Right cardiac atrium (tissue), 5 donors: ENCODE measurements around the gene SMARCA4. TPM values are rescaled to one million over a fixed set of nuclear protein-coding genes. Genes with fewer than 3 reads are reported as not detected.
A peak's percentile ranks its signal among the peaks of the same experiment; 100 is the strongest.
"Not testable (repeated sequence)": the region's sequence is repeated elsewhere in the genome, so short reads cannot be mapped to it uniquely, and the experiment has no call there.

Experiments
- ATAC-seq, 2 donors: fragments of 200-7000 bp; cut with Tn5 transposase; one replicate each; pipeline versions ENCODE4 v1.8.0 to v1.9.1; 2020; ENCODE audit warnings: moderate library complexity in 2 of 2, mild to moderate bottlenecking in 1 of 2
- DNase-seq, 3 donors: peaks; one replicate each; pipeline ENCODE4 v3.0.0-alpha.2; 2020
- H3K27ac ChIP-seq: one replicate; pipeline ENCODE4 v1.5.1; 2013; ENCODE audit warnings: mild to moderate bottlenecking, low read length, control low read depth, moderate library complexity
- H3K27me3 ChIP-seq: one replicate; pipeline ENCODE4 v1.6.1; 2013; ENCODE audit not compliant: control insufficient read depth, insufficient read depth
- H3K4me1 ChIP-seq: one replicate; pipeline ENCODE4 v1.6.1; 2013; ENCODE audit warnings: low read length; ENCODE audit not compliant: control insufficient read depth, insufficient read depth
- H3K4me3 ChIP-seq: one replicate; pipeline ENCODE4 v1.5.1; 2013; ENCODE audit warnings: low read length, control low read depth
- H3K9me3 ChIP-seq: one replicate; pipeline ENCODE4 v1.6.1; 2013; ENCODE audit warnings: low read length; ENCODE audit not compliant: control insufficient read depth
- WGBS: extraction: QIAGEN DNeasy Blood & Tissue Kit; methylation state at CpG from one replicate; pipeline ENCODE4 v1.1.7; 2013; 5-methylcytosine and 5-hydroxymethylcytosine counted together
- intact Hi-C, 4 donors: fragments of 100-400 bp; cut with DNase I; formaldehyde crosslinking; loops; one replicate each; pipeline versions ENCODE4 v1.11.0 to v1.14.0; 2022 to 2023
- polyA plus RNA-seq: library from polyadenylated mRNA; stranded (reverse); fragments of 200-250 nt; gene quantifications from one replicate; pipeline ENCODE4 v1.2.3, GENCODE V29; 2013
- total RNA-seq, 4 donors: library from RNA; stranded (reverse); fragmentation: NEBNext Ultra II Directional; extraction: Animal tissue kit (Norgen Biotek cat#: 25700); gene quantifications; one replicate each; pipeline ENCODE4 v1.2.1, GENCODE V29; 2021
- donor health status: healthy with polysubstance abuse.
- donor health status: DM: no; HTN: yes; CAD: no.
- donor health status: DM: no; HTN: no; CAD: no.
- donor health status: DM: no; HTN: yes; CAD: no; lungs with severe emphysema.
- donor health status: DM: yes; HTN: yes; CAD: no.

SMARCA4 gene
- total and polyA plus RNA-seq, 5 donors: 33.1 to 49.6 (median 44.4) TPM

DNA sequence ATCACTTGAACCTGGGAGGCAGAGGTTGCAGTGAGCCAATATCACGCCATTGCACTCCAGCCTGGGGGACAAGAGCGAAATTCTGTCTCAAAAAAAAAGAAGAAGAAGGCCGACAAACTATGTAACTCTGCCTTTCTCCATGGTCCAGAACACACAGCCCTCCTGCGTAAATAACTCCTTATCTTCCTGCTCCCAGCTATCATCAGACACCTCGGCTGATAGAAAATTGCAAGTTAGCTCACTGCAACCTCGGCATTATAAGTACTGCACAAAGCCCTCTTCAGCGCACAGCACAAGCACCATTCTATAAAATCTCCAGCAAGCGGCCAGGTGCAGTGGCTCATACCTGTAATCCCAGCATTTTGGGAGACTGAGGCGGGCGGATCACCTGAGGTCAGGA lies 142.8 kb downstream of the SMARCA4 start:
- not testable (repeated sequence) for ATAC-seq, H3K27ac ChIP-seq, H3K9me3 ChIP-seq, H3K4me1 ChIP-seq, H3K4me3 ChIP-seq, H3K27me3 ChIP-seq
- peak in 1 of 3 donors; percentile 11 for DNase-seq
- WGBS: 81% methylated on average over 10 of the region's 10 CpGs
- intact Hi-C loops: loop anchor here in 2 of 4 donors (10.0 kb wide), 1 partner anchor 69 kb away; no protein-coding TSS in a partner anchor

DNA sequence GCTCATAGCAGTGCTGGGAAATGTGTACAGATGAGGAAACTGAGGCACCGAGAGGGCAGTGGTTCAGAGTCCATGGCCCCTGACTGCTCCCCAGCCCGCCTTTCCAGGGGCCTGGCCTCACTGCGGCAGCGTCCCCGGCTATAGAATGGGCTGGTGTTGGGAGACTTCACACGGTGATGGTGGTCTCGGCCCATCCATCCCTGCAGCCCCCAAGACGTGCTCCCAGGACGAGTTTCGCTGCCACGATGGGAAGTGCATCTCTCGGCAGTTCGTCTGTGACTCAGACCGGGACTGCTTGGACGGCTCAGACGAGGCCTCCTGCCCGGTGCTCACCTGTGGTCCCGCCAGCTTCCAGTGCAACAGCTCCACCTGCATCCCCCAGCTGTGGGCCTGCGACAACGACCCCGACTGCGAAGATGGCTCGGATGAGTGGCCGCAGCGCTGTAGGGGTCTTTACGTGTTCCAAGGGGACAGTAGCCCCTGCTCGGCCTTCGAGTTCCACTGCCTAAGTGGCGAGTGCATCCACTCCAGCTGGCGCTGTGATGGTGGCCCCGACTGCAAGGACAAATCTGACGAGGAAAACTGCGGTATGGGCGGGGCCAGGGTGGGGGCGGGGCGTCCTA lies 144.3 kb downstream of the SMARCA4 start:
- ATAC-seq: peak; percentile 11 to 16

DNA sequence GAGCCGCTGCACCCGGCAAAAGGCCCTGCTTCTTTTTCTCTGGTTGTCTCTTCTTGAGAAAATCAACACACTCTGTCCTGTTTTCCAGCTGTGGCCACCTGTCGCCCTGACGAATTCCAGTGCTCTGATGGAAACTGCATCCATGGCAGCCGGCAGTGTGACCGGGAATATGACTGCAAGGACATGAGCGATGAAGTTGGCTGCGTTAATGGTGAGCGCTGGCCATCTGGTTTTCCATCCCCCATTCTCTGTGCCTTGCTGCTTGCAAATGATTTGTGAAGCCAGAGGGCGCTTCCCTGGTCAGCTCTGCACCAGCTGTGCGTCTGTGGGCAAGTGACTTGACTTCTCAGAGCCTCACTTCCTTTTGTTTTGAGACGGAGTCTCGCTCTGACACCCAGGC lies 145.6 kb downstream of the SMARCA4 start:
- Histone ChIP-seq H3K27ac (no peak overlapping the region), H3K27me3 (no peaks in the 10 kb centered on the region), H3K4me1 (no peaks in the 10 kb centered on the region), H3K4me3 (no peak overlapping the region), H3K9me3 (no peaks in the 10 kb centered on the region)
- 67% methylated on average over 13 of the region's 13 CpGs for WGBS
- ATAC-seq: peak; percentile 9 to 20
- intact Hi-C loops: loop anchor here in 2 of 4 donors (10.0 kb wide), 1 partner anchor 72 kb away; no protein-coding TSS in a partner anchor
- peak; percentile 61 to 84 (median 80) for DNase-seq

More for the DNA sequence above, 144.3 kb downstream of the SMARCA4 start:
- DNase-seq: peak in 1 of 3 donors; percentile 52
- no peak overlapping the region for H3K4me3 ChIP-seq
- H3K4me1 ChIP-seq: peaks cover under 1% of the 10 kb centered on the region
- no peak overlapping the region for H3K27ac ChIP-seq
- no peaks in the 10 kb centered on the region for H3K9me3 ChIP-seq
- WGBS: 92% methylated on average over 36 of the region's 36 CpGs
- intact Hi-C loops: loop anchor here in 2 of 4 donors (10.0 kb wide), 1 partner anchor 70 kb away; no protein-coding TSS in a partner anchor
- no peaks in the 10 kb centered on the region for H3K27me3 ChIP-seq

DNA sequence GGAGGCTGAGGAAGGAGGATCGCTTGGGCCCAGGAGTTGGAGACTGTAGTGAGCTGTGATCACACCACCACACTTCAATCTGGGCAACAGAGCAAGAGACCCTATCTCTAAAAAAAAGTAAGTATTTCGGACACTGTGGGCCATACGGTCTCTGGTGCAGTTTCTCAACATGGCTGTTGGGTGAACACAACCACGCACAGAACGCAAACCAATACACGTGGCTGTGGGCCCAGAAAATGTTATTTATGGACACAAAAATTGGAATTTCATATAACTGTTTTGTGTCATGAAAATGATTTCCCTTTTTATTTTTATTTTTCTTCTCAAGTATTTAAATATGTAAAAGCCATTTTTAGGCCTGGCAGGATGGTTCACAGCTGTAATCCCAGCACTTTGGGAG lies 147.9 kb downstream of the SMARCA4 start:
- H3K4me1 ChIP-seq: no peaks in the 10 kb centered on the region
- H3K9me3 ChIP-seq: no peaks in the 10 kb centered on the region
- DNase-seq (no peak), ATAC-seq (no peak)
- H3K27ac ChIP-seq: no peak overlapping the region
- H3K4me3 ChIP-seq: no peak overlapping the region
- intact Hi-C loops: loop anchor here in 2 of 4 donors (10.0 kb wide), 1 partner anchor 74 kb away; no protein-coding TSS in a partner anchor
- H3K27me3 ChIP-seq: no peaks in the 10 kb centered on the region
- WGBS: 87% methylated on average over 6 of the region's 6 CpGs

DNA sequence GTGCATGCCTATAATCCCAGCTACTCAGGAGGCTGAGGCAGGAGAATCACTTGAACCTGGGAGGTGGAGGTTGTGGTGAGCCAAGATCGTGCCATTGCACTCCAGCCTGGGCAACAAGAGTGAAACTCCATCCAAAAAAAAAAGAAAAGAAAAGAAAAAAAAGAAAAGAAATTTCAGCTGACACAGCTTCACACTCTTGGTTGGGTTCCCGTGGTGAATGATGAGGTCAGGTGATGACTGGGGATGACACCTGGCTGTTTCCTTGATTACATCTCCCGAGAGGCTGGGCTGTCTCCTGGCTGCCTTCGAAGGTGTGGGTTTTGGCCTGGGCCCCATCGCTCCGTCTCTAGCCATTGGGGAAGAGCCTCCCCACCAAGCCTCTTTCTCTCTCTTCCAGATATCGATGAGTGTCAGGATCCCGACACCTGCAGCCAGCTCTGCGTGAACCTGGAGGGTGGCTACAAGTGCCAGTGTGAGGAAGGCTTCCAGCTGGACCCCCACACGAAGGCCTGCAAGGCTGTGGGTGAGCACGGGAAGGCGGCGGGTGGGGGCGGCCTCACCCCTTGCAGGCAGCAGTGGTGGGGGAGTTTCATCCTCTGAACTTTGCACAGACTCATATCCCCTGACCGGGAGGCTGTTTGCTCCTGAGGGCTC lies 150.4 kb downstream of the SMARCA4 start:
- no peak overlapping the region for H3K27ac ChIP-seq
- DNase-seq (peak in 1 of 3 donors; percentile 33), ATAC-seq (peak in 1 of 2 donors; percentile 16)
- WGBS: 87% methylated on average over 15 of the region's 15 CpGs
- no peaks in the 10 kb centered on the region for H3K4me1 ChIP-seq
- intact Hi-C loops: no loop called here
- H3K9me3 ChIP-seq: no peaks in the 10 kb centered on the region
- no peaks in the 10 kb centered on the region for H3K27me3 ChIP-seq
- no peak overlapping the region for H3K4me3 ChIP-seq

DNA sequence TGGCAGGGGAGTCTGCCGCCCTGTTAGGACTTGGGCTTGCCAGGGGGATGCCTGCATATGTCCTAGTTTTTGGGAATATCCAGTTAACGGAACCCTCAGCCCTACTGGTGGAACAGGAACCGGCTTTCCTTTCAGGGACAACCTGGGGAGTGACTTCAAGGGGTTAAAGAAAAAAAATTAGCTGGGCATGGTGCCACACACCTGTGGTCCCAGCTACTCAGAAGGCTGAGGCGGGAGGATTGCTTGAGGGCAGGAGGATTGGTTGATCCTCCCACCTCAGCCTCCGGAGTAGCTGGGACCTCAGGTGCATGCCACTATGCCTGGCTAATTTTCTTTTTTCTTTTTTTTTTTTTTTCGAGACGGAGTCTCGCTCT lies 150.9 kb downstream of the SMARCA4 start:
- Histone ChIP-seq H3K9me3 (no peaks in the 10 kb centered on the region), H3K4me1 (no peaks in the 10 kb centered on the region), H3K27me3 (no peaks in the 10 kb centered on the region), H3K4me3 (no peak overlapping the region), H3K27ac (no peak overlapping the region)
- ATAC-seq (no peak), DNase-seq (no peak)
- 90% methylated on average over 8 of the region's 8 CpGs for WGBS
- intact Hi-C loops: no loop called here

Other genes with a start within 250 kb of the SMARCA4 start
- gene DNM2, start 243.0 kb upstream of the SMARCA4 start, total RNA-seq: 100 to 1,000 TPM; 176 to 202 (median 189) TPM
- 129 TPM for gene DNM2, start 243.0 kb upstream of the SMARCA4 start, polyA plus RNA-seq
- 10 to 100 TPM; 24.6 to 30.4 (median 27.8) TPM for gene TMED1, start 124.8 kb upstream of the SMARCA4 start, total RNA-seq
- 43.4 TPM for gene TMED1, start 124.8 kb upstream of the SMARCA4 start, polyA plus RNA-seq
- gene C19orf38, start 112.6 kb upstream of the SMARCA4 start, total RNA-seq: 1 to 10 TPM in 1 of 4 donors, under 1 TPM in 3; 0.39 to 1.4 (median 0.64) TPM
- gene C19orf38, start 112.6 kb upstream of the SMARCA4 start, polyA plus RNA-seq: 0.23 TPM
- gene CARM1, start 89.5 kb upstream of the SMARCA4 start, total RNA-seq: 10 to 100 TPM; 30.8 to 37.2 (median 32.6) TPM
- 35.2 TPM for gene CARM1, start 89.5 kb upstream of the SMARCA4 start, polyA plus RNA-seq
- 10 to 100 TPM; 19.3 to 25.5 (median 24.4) TPM for gene YIPF2, start 32.4 kb upstream of the SMARCA4 start, total RNA-seq
- gene YIPF2, start 32.4 kb upstream of the SMARCA4 start, polyA plus RNA-seq: 26.5 TPM
- 10 to 100 TPM; 12.2 to 14.5 (median 13.0) TPM for gene TIMM29, start 32.2 kb upstream of the SMARCA4 start, total RNA-seq
- 14.1 TPM for gene TIMM29, start 32.2 kb upstream of the SMARCA4 start, polyA plus RNA-seq
- gene LDLR, start 128.4 kb downstream of the SMARCA4 start, total RNA-seq: 100 to 1,000 TPM in 1 of 4 donors, 10 to 100 TPM in 2, 1 to 10 TPM in 1; 7.6 to 101 (median 21.6) TPM
- 19.3 TPM for gene LDLR, start 128.4 kb downstream of the SMARCA4 start, polyA plus RNA-seq
- gene SPC24, start 194.8 kb downstream of the SMARCA4 start, total RNA-seq: 1 to 10 TPM in 3 of 4 donors, under 1 TPM in 1; 0.56 to 4.4 (median 3.4) TPM
- gene SPC24, start 194.8 kb downstream of the SMARCA4 start, polyA plus RNA-seq: 1.6 TPM
- 100 to 1,000 TPM; 244 to 324 (median 295) TPM for gene KANK2, start 236.5 kb downstream of the SMARCA4 start, total RNA-seq
- 259 TPM for gene KANK2, start 236.5 kb downstream of the SMARCA4 start, polyA plus RNA-seq